Hepatocyte (in vitro differentiated cells): ENCODE measurements around the gene CD226. TPM values are rescaled to one million over a fixed set of nuclear protein-coding genes. Genes with fewer than 3 reads are reported as not detected.

Source experiments
- DNase-seq: peaks from one replicate; pipeline ENCODE4 v3.0.0-alpha.2; 2016; ENCODE audit warnings: low spot score
- H2AFZ ChIP-seq: fragments of 200-600 bp; sonication (generic); 2 replicates; pipeline ENCODE4 v1.6.0; 2016; ENCODE audit warnings: antibody characterized with exemption, mild to moderate bottlenecking
- H3K27ac ChIP-seq: fragments of 200-600 bp; sonication (generic); 2 replicates; pipeline ENCODE4 v1.5.1; 2016; ENCODE audit warnings: mild to moderate bottlenecking
- H3K27me3 ChIP-seq: fragments of 200-600 bp; sonication (generic); 2 replicates; pipeline ENCODE4 v1.6.1; 2016
- H3K36me3 ChIP-seq: fragments of 200-600 bp; sonication (generic); replicated peaks from 2 replicates; pipeline ENCODE4 v1.5.1; 2016; ENCODE audit warnings: low read depth; ENCODE audit not compliant: insufficient read depth
- H3K4me1 ChIP-seq: fragments of 200-600 bp; sonication (generic); 2 replicates; pipeline ENCODE4 v1.5.1; 2016; ENCODE audit warnings: mild to moderate bottlenecking, moderate library complexity; ENCODE audit not compliant: insufficient read depth
- H3K4me2 ChIP-seq: fragments of 200-600 bp; sonication (generic); 2 replicates; pipeline ENCODE4 v1.6.0; 2016
- H3K4me3 ChIP-seq: fragments of 200-600 bp; sonication (generic); 2 replicates; pipeline ENCODE4 v1.5.1; 2016; ENCODE audit warnings: mild to moderate bottlenecking
- H3K79me2 ChIP-seq: fragments of 200-600 bp; sonication (generic); 2 replicates; pipeline ENCODE4 v1.6.0; 2017; ENCODE audit warnings: mild to moderate bottlenecking
- H3K9me2 ChIP-seq: fragments of 200-600 bp; sonication (generic); replicated peaks from 2 replicates; pipeline ENCODE4 v1.6.0; 2017; ENCODE audit warnings: mild to moderate bottlenecking; ENCODE audit not compliant: insufficient read depth
- H3K9me3 ChIP-seq: fragments of 200-600 bp; sonication (generic); 2 replicates; pipeline ENCODE4 v1.5.1; 2016; ENCODE audit warnings: low read depth, mild to moderate bottlenecking
- H4K20me1 ChIP-seq: fragments of 200-600 bp; sonication (generic); 2 replicates; pipeline ENCODE4 v1.6.0; 2016; ENCODE audit warnings: mild to moderate bottlenecking; ENCODE audit not compliant: insufficient read depth, poor library complexity, severe bottlenecking
- CTCF ChIP-seq: fragments of 200-600 bp; sonication (generic); IDR thresholded peaks from 2 replicates; pipeline ENCODE4 v1.5.1; 2016; ENCODE audit warnings: antibody characterized with exemption, mild to moderate bottlenecking; ENCODE audit not compliant: poor library complexity
- EZH2 ChIP-seq: fragments of 200-600 bp; sonication (generic); IDR thresholded peaks from 2 replicates; pipeline ENCODE4 v1.6.1; 2016; ENCODE audit warnings: antibody characterized with exemption, mild to moderate bottlenecking, borderline replicate concordance
- EZH2phosphoT487 ChIP-seq: fragments of 200-600 bp; sonication (generic); IDR thresholded peaks from one replicate; pipeline ENCODE4 v1.6.1; 2018; ENCODE audit warnings: antibody characterized with exemption, mild to moderate bottlenecking, low read depth, moderate library complexity; ENCODE audit not compliant: unreplicated experiment, severe bottlenecking
- WGBS: methylation state at CpG from one replicate; pipeline ENCODE4 v1.1.6; 2016; ENCODE audit warnings: low lambda C conversion rate; ENCODE audit errors: missing lambda C conversion rate; 5-methylcytosine and 5-hydroxymethylcytosine counted together
- polyA plus RNA-seq: library from polyadenylated mRNA; unstranded; fragments of >200 nt; fragmentation: Nextera tagmentation; extraction: Ambion mirVana; gene quantifications from 2 replicates; pipeline ENCODE4 v1.2.1, GENCODE V29; 2016
- total RNA-seq: library from RNA; depleted of rRNA; stranded (reverse); fragments of >200 nt; gene quantifications from 2 replicates; pipeline ENCODE4 v1.2.3, GENCODE V29; 2014

CD226 gene
- total and polyA plus RNA-seq, 2 experiments from 2014 or later, result 0.07 TPM; not detected in 1

GRCh38 chr18:69974365-69974764 is 26.7 kb upstream of the CD226 start:
- TF ChIP-seq CTCF, result no peak
- no peak for TF ChIP-seq EZH2
- no peak for TF ChIP-seq EZH2phosphoT487
- H3K4me3 ChIP-seq, result no peak overlapping the region
- no peaks in the 10 kb centered on the region for H3K79me2 ChIP-seq
- H3K27me3 ChIP-seq, result no peaks in the 10 kb centered on the region
- H3K9me2 ChIP-seq, result no peaks in the 10 kb centered on the region
- no peaks in the 10 kb centered on the region for H3K9me3 ChIP-seq
- no peaks in the 10 kb centered on the region for H3K4me1 ChIP-seq
- no peak overlapping the region for H2AFZ ChIP-seq
- WGBS, result 100% methylated on average over 1 of the region's 1 CpG
- H3K36me3 ChIP-seq, result no peaks in the 10 kb centered on the region
- H3K27ac ChIP-seq, result no peak overlapping the region
- no peaks in the 10 kb centered on the region for H4K20me1 ChIP-seq
- H3K4me2 ChIP-seq, result no peak overlapping the region
- DNase-seq, result no peak

- TF ChIP-seq EZH2phosphoT487 (no peak), EZH2 (no peak), CTCF (no peak)
- Histone ChIP-seq H3K36me3 (no peaks in the 10 kb centered on the region), H3K79me2 (no peaks in the 10 kb centered on the region), H3K9me3 (no peaks in the 10 kb centered on the region), H3K4me2 (no peak overlapping the region), H3K9me2 (no peaks in the 10 kb centered on the region), H3K4me3 (no peak overlapping the region), H3K27me3 (no peaks in the 10 kb centered on the region), H3K27ac (no peak overlapping the region), H3K4me1 (no peaks in the 10 kb centered on the region), H2AFZ (no peak overlapping the region), H4K20me1 (no peaks in the 10 kb centered on the region)
- DNase-seq, result no peak
- WGBS, result 93% methylated on average over 2 of the region's 2 CpGs
These were observed 21.8 kb upstream of the CD226 start for GRCh38 chr18:69969491-69969890.

GRCh38 chr18:69968039-69968438 is 20.4 kb upstream of the CD226 start:
- no peak for DNase-seq
- Histone ChIP-seq H3K79me2 (no peaks in the 10 kb centered on the region), H2AFZ (no peak overlapping the region), H4K20me1 (no peaks in the 10 kb centered on the region), H3K9me2 (no peaks in the 10 kb centered on the region), H3K4me1 (no peaks in the 10 kb centered on the region), H3K27ac (no peak overlapping the region), H3K36me3 (no peaks in the 10 kb centered on the region), H3K27me3 (no peaks in the 10 kb centered on the region), H3K9me3 (no peaks in the 10 kb centered on the region), H3K4me3 (no peak overlapping the region), H3K4me2 (no peak overlapping the region)
- TF ChIP-seq EZH2, result no peak
- no peak for TF ChIP-seq EZH2phosphoT487
- TF ChIP-seq CTCF, result no peak
- 77% methylated on average over 8 of the region's 8 CpGs for WGBS

GRCh38 chr18:69963196-69963595 is 15.5 kb upstream of the CD226 start:
- TF ChIP-seq CTCF (no peak), EZH2phosphoT487 (no peak), EZH2 (no peak)
- no peak overlapping the region for H3K4me2 ChIP-seq

More at GRCh38 chr18:69963196-69963595, 15.5 kb upstream of the CD226 start:
- DNase-seq, result no peak
- H3K4me1 ChIP-seq, result no peaks in the 10 kb centered on the region
- H3K4me3 ChIP-seq, result no peak overlapping the region
- no peaks in the 10 kb centered on the region for H3K79me2 ChIP-seq
- H3K36me3 ChIP-seq, result no peaks in the 10 kb centered on the region
- H2AFZ ChIP-seq, result no peak overlapping the region
- H3K9me2 ChIP-seq, result no peaks in the 10 kb centered on the region
- no peaks in the 10 kb centered on the region for H3K27me3 ChIP-seq
- H3K9me3 ChIP-seq, result no peaks in the 10 kb centered on the region
- H3K27ac ChIP-seq, result no peak overlapping the region
- 96% methylated on average over 4 of the region's 4 CpGs for WGBS
- no peaks in the 10 kb centered on the region for H4K20me1 ChIP-seq
